ENCODE measurements around the gene SPOCD1.

Gene SPOCD1

GRCh38 chr1:31774495-31774894, 41.3 kb downstream of the SPOCD1 start:
- no peak for DNase-seq (ENCODE audit: extremely low read depth in 1 of 2, low read depth in 1 of 2)

GRCh38 chr1:31773861-31774260, 42.0 kb downstream of the SPOCD1 start:
- no peak for DNase-seq (ENCODE audit: extremely low read depth in 1 of 2, low read depth in 1 of 2)

GRCh38 chr1:31772669-31773248, 43.1 kb downstream of the SPOCD1 start:
- DNase-seq (ENCODE audit: extremely low read depth in 1 of 2, low read depth in 1 of 2), result no peak

- DNase-seq (ENCODE audit: extremely low read depth in 1 of 2, low read depth in 1 of 2), result no peak
These were observed 43.7 kb downstream of the SPOCD1 start for GRCh38 chr1:31771891-31772668.

- no peak for DNase-seq (ENCODE audit: extremely low read depth in 1 of 2, low read depth in 1 of 2)
These were observed 46.0 kb downstream of the SPOCD1 start for GRCh38 chr1:31769720-31770390.

DNA sequence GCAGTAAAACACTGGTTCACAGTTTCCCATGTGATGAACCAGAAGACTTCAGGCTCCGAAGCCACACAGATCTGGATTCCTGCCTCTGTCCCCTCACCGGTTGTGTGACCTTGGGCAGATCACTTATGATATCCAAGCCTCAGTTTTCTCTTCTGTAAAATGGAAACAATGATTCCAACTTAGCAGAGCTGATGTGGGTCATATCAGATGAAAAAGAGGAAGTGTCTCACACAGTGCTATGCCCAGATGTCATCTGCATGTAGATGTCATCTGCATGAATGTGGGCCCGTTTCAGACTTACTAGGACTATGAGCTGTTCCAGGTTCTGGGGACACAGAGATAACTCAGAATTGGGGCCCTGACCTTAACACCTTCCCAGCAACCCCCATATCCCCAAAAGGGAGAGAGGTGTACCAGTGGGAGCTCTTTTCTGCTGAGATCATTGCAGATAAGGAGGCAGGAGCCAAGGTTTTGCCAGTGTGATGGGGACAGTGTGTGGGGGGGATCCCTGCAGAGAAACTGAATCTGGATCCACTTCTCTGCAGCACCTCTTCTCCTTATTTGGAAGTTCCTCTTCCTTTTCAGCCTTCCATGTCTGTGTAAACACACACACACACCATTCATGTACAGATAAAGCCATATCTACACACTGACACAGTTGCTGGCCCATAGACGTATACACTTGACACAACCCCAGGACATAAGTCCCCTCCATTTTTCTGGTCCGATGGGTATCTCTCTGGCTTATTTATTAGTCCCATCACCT, 46.7 kb downstream of the SPOCD1 start:
- no peak for DNase-seq (ENCODE audit: extremely low read depth in 1 of 2, low read depth in 1 of 2)

DNA sequence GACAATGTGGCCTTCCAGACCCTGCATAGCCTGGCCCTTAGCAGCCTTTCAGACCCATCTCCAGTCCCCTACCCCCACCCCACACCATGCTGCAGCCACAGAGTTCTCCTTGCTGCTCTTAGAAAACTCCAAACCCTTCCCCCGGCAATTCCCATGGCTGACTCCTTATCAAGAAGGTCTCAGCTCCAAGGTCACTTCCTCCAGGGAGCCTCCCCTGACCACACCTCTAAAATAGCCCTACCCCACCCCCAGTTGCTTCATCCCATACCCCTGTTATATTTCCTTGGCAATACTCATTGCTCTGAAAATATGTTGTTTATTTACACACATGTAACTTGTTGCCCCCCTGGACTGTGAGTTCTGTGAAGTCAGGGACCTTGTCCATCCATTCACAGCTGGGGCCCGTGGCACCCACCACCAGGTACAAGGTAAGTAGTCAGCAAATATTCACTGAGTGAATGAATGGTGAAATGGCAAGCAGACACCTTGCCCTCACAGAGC, 47.4 kb downstream of the SPOCD1 start:
- no peak for DNase-seq (ENCODE audit: extremely low read depth in 1 of 2, low read depth in 1 of 2)

DNA sequence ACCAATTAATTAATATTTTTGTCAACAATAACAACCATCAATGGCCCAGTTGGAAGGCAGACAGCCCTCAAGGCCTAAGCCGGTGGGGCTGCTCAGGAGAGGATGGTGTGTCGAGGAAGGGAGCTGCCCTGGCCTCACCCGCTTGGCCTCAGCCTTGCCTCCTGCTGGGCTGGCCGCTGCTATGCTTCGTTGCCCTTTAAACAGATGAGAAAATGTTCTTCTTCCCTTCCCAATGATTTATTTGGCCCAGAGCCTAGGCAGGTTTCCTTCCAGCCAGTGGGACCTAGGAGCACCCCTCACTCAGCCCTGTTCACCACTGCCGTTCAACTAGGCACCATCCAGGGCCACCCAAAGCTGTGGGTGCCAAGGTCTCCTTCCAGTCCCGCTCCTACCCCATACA, 48.6 kb downstream of the SPOCD1 start:
- no peak for DNase-seq (ENCODE audit: extremely low read depth in 1 of 2, low read depth in 1 of 2)

- no peak for DNase-seq (ENCODE audit: extremely low read depth in 1 of 2, low read depth in 1 of 2)
These were observed 50.3 kb downstream of the SPOCD1 start for GRCh38 chr1:31765516-31765915.

DNA sequence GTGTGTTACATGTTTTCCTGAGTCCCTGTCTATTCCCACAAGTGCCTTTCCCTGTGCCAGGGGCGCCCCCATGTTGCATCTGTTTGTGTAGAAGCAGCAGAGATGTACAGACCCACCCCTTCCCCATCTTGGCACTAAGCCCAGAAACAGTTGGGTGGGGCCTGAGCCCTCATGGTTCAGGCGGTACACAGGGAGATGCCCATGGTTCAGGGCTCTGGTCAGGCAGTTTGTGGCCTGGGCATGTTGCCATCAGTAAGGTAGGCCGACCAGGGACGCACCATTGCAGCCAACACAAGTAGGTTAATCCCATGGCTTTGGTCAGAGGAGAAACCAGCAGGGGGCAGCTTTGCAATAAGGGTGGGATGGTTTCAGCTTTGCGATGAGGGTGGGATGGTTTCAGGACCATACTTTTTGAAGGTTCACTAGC, 50.8 kb downstream of the SPOCD1 start:
- DNase-seq (ENCODE audit: extremely low read depth in 1 of 2, low read depth in 1 of 2), result no peak

DNA sequence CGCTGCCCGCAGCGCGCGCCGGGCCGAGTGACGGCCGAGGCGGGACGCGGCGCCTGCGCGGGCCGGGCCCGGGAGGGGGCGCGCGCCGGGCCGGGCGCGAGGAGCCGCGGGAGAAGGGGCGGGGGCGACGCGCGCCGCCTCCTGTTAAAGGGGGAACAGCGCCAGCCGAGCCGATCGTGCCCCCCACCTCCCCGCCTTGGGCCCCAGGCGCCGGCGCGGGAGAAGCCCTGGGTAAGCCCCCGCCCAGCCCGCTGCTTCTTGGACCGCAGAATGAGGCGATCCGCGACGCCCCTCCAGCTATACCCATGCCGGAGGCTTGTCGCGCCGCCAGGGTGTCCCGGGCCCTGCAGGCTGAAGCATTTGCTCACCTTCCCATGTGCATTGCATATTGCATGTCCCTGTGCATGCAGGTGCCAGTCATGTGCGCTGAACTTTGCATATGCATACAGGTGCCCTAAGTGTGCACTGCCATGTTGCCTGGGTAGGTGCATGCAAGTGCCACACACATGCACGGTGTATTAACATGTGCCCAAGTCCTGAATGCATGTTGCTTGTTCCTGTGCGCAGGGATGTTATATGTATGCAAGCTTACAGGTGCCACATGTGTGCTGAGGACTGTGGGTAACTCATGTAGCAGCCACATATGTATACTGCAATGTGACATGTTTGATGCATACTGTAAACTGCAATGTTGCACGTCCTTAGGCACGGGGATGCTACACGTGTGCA, 51.3 kb downstream of the SPOCD1 start, which contains the start of gene ADGRB2:
ADGRB2 (minus strand) TSS at position 29 of the 729 bp plus-strand sequence. CDS start 7,119 bp downstream, outside the sequence.
- no peak for DNase-seq (ENCODE audit: extremely low read depth in 1 of 2, low read depth in 1 of 2)

DNA sequence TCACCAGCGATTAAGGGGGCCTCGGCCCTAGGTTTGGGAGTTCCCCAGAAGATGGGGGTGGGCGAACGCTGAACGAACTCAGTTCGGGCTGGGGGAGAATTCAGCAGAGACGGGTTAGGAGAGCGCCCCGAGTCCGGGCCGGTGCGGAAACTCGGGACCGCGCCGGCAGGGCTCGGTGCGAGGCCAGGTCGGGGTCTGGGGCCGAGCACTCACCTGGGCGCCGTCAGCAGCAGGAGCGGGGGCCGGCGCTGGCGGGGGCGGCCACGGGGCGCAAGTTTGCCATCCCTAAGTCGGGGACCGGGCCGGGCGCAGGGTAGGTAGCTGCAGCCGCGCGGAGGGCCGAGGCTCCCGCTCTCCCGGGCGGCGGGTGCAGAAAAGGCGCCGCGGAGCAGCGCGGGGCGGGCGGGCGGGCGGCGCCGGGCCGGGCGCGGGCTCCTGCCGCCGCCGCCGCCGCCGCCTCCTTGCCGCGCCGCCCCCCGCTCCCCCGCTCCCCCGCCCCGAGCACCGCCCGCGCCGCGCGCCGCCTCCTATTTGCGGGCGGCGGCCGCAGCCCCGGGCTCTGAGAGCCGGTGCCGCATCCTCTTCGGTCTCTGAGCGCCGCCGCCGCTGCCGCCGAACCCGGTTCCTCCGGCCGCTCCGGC, 52.0 kb downstream of the SPOCD1 start:
- no peak for DNase-seq (ENCODE audit: extremely low read depth in 1 of 2, low read depth in 1 of 2)

DNA sequence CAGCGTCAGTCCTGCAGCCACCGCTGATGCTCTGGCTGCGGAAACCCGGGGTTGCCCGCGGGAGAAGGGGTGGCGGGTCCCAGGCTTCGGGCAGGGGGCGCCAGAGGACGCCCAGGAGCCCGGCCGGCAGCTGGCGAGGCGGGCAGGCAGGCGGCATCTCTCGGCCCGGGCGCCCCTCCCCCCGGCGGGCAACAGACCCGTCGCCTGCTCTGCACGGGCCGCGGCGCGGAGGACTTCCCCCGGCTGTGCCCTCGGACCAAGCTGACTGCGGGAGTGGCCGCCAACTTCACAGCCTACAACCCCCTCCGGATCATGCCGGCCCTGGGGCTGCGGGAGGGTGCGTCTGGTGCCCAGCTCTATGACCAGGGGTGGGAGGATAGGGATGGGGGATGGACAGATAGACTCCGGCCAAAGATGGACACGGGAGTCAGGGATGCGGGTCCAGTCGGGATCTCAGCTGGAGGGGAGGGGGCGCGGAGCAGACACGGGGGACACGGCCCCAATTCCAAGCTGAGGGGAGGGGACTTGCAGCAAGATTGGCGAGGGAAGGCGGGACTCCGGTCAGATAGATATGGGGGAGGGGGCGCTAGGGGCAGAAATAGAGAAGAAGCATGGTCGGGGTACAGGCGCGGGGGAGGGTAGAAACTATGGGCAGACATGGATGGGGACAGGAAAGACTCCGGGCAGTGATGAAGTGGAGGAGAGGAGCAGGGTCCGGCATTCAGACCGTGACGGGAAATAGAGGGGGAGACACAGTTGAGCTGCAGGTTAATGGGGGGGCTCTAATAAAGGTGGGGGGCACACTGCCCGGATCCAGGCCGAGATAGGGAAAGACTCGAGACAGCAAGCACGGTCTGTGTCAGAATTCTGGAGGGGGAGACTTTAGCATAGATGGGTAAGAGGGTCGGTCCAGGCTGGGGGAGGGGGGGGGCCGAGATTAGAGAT, 52.8 kb downstream of the SPOCD1 start:
- peak in 1 of 2 donors; percentile 57 for DNase-seq (ENCODE audit: extremely low read depth in 1 of 2, low read depth in 1 of 2)

- no peak for DNase-seq (ENCODE audit: extremely low read depth in 1 of 2, low read depth in 1 of 2)
These were observed 53.5 kb downstream of the SPOCD1 start for GRCh38 chr1:31762323-31762722.

DNA sequence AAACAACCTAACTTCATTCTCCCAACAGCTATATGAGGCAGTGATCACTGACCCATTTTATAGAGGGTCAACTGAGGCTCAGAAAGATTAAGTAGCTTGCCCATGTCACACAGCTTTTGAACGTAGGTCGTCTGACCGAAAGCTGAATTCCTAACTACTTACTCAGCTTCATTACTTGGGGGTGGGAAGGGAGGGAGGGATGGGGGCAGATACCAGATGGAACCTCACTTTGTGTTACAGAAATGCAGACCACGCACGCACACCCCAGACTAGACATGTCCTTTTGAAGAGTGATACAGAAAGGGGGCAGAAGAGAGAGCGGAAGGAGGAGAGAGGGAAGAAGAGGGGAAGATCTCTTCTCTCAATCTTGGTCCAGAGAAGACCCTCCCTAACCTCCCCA, 53.9 kb downstream of the SPOCD1 start:
- DNase-seq (ENCODE audit: extremely low read depth in 1 of 2, low read depth in 1 of 2), result no peak

DNA sequence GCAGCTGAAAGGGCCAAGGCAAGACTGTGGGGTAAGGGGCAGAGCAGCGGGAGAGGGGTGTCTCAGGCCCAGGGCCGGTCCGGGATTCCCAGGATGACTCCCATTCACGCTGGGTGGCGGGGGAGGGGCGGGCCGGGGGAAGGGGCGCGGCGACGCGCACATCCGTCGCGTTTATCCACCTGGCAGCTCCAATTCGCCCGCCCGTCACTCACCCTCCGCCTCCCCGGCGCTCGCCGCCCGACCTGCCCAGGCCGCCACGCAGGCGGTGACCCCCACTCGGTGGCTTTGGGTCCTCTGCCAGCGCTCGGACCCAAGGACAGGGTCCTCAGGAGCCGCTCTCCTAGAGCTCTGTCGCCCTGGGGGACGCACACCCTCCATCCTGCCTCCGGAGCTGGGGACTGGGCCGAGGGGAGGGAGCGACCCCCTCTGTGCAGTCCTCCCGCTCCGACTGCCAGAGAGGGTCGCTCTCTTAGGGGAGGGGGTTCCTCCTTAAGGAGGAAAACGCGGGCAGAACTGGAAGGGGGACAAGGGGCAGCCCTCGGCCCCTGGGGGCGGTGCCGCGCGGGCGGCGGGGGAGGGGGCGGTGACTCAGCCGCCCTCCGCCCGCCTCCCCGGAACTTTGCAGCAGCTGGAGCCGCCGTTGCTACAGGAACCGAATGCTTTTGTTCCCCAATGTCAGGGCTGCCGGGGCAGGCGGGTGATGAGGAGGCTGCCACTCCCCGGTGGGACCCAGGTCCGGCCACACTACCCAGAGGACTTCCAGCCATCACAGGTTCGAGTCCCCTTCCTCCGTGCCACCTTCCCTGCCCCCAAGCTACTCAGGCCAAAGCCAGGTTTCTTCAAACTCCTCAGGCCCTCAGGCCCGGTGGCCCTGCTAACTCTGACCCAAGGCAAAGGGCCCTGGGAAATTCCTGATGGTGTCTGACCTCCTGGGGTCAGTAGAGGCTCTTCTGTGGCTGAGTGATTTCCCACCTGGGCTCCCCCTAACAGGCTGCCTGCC, 55.1 kb downstream of the SPOCD1 start:
- peak; percentile 33 to 58 for DNase-seq (ENCODE audit: extremely low read depth in 1 of 2, low read depth in 1 of 2)

GRCh38 chr1:31759298-31760023, 56.4 kb downstream of the SPOCD1 start:
- DNase-seq (ENCODE audit: extremely low read depth in 1 of 2, low read depth in 1 of 2), result no peak
